IMR-90 (cell line): ENCODE results near the gene TXK. TPM values are rescaled to one million over a fixed set of nuclear protein-coding genes. Genes with fewer than 3 reads are reported as not detected.

Source experiments
- ATAC-seq: fragments of 200-7000 bp; cut with Tn5 transposase; 2 replicates; pipeline ENCODE4 v1.9.1; 2020; ENCODE audit warnings: low read depth, mild to moderate bottlenecking, moderate library complexity
- BruUV-seq: library from RNA; stranded (reverse); fragments of 400-500 nt; replicated peaks from 2 replicates; lab custom pipeline; 2021; lab: Mats Ljungman, UMichigan
- CTCF ChIA-PET: fragments of 300-600 bp; formaldehyde crosslinking; extraction: SDS; loops from one replicate; lab custom pipeline; 2021; ENCODE audit warnings: antibody characterized with exemption; lab: Yijun Ruan, JAX
- POLR2A ChIA-PET: fragments of 300-600 bp; sonication (Branson Sonifier 250); formaldehyde crosslinking; loops from one replicate; lab custom pipeline; 2022; ENCODE audit warnings: antibody characterized with exemption; ENCODE audit not compliant: unreplicated experiment; lab: Charles Lee
- DNase-seq: peaks from one replicate; pipeline ENCODE4 v3.0.0; 2013
- H2AFZ ChIP-seq: replicated peaks from 2 replicates; pipeline ENCODE3; 2013; ENCODE audit warnings: low read length, mild to moderate bottlenecking; ENCODE audit not compliant: poor library complexity
- H2AK5ac ChIP-seq: 2 replicates; pipeline ENCODE4 v1.6.1; 2013; ENCODE audit warnings: low read depth, low read length, inconsistent platforms
- H2AK9ac ChIP-seq: replicated peaks from 2 replicates; pipeline ENCODE3; 2013; ENCODE audit warnings: mild to moderate bottlenecking, low read depth, low read length, moderate library complexity; ENCODE audit not compliant: poor library complexity
- H2BK120ac ChIP-seq: 2 replicates; pipeline ENCODE4 v1.6.1; 2013; ENCODE audit warnings: low read depth, low read length, inconsistent platforms
- H2BK15ac ChIP-seq: 3 replicates; pipeline ENCODE4 v1.6.1; 2013; ENCODE audit warnings: low read depth, low read length, inconsistent platforms
- H2BK20ac ChIP-seq: 2 replicates; pipeline ENCODE4 v1.6.1; 2013; ENCODE audit warnings: low read depth, mild to moderate bottlenecking, inconsistent platforms, low read length, moderate library complexity
- H2BK5ac ChIP-seq: 2 replicates; pipeline ENCODE4 v1.6.1; 2013; ENCODE audit warnings: mild to moderate bottlenecking, low read depth, low read length, inconsistent platforms; ENCODE audit not compliant: poor library complexity, severe bottlenecking
- H3K14ac ChIP-seq: replicated peaks from 2 replicates; pipeline ENCODE4 v1.6.1; 2013; ENCODE audit warnings: low read depth, low read length, inconsistent platforms
- H3K18ac ChIP-seq: 2 replicates; pipeline ENCODE4 v1.6.1; 2013; ENCODE audit warnings: low read depth, low read length, control low read depth
- H3K23ac ChIP-seq: 2 replicates; pipeline ENCODE4 v1.6.1; 2013; ENCODE audit warnings: low read depth, low read length, inconsistent platforms
- H3K27ac ChIP-seq: 2 replicates; pipeline ENCODE4 v1.5.1; 2013; ENCODE audit warnings: mild to moderate bottlenecking, control low read depth, low read length; ENCODE audit not compliant: insufficient read depth
- H3K27me3 ChIP-seq: 2 replicates; pipeline ENCODE4 v1.6.1; 2013; ENCODE audit warnings: low read length; ENCODE audit not compliant: control insufficient read depth, insufficient read depth
- H3K36me3 ChIP-seq: 2 replicates; pipeline ENCODE4 v1.6.1; 2013; ENCODE audit warnings: low read length, mixed read lengths; ENCODE audit not compliant: control insufficient read depth, insufficient read depth
- H3K4ac ChIP-seq: 2 replicates; pipeline ENCODE4 v1.6.1; 2013; ENCODE audit warnings: low read depth, low read length, inconsistent platforms
- H3K4me1 ChIP-seq: 2 replicates; pipeline ENCODE4 v1.6.1; 2013; ENCODE audit warnings: low read length, mixed read lengths; ENCODE audit not compliant: control insufficient read depth, insufficient read depth
- H3K4me2 ChIP-seq: 2 replicates; pipeline ENCODE4 v1.6.1; 2013; ENCODE audit warnings: low read depth, mild to moderate bottlenecking, control low read depth, low read length, moderate library complexity
- H3K4me3 ChIP-seq: 2 replicates; pipeline ENCODE4 v1.5.1; 2013; ENCODE audit warnings: low read depth, mild to moderate bottlenecking, control low read depth, low read length, moderate library complexity; ENCODE audit not compliant: insufficient read depth
- H3K56ac ChIP-seq: 2 replicates; pipeline ENCODE4 v1.6.1; 2013; ENCODE audit warnings: low read length, inconsistent platforms; ENCODE audit not compliant: insufficient read depth; ENCODE audit errors: extremely low read depth
- H3K79me1 ChIP-seq, 2 experiments: 2 replicates each; pipeline ENCODE4 v1.6.1; 2013; ENCODE audit warnings: low read length in 2 of 2, inconsistent platforms in 1 of 2, low read depth in 1 of 2
- H3K9ac ChIP-seq: 2 replicates; pipeline ENCODE4 v1.6.1; 2013; ENCODE audit warnings: low read depth, low read length, control low read depth
- H3K9me1 ChIP-seq: 2 replicates; pipeline ENCODE4 v1.6.1; 2013; ENCODE audit warnings: low read length, inconsistent platforms; ENCODE audit not compliant: insufficient read depth
- H3K9me3 ChIP-seq: 2 replicates; pipeline ENCODE4 v1.6.1; 2013; ENCODE audit warnings: low read length; ENCODE audit not compliant: control insufficient read depth, insufficient read depth
- H4K20me1 ChIP-seq: 2 replicates; pipeline ENCODE4 v1.6.1; 2013; ENCODE audit warnings: low read length, inconsistent platforms; ENCODE audit not compliant: insufficient read depth
- H4K5ac ChIP-seq: 2 replicates; pipeline ENCODE4 v1.6.1; 2013; ENCODE audit warnings: mild to moderate bottlenecking, low read depth, low read length, control low read depth
- H4K8ac ChIP-seq, 2 experiments: 2 replicates each; pipeline ENCODE4 v1.6.1; 2013; ENCODE audit warnings: low read depth in 2 of 2, low read length in 2 of 2, control low read depth in 1 of 2, inconsistent platforms in 1 of 2
- H4K91ac ChIP-seq: 2 replicates; pipeline ENCODE4 v1.6.1; 2013; ENCODE audit warnings: low read depth, low read length, inconsistent platforms; ENCODE audit not compliant: insufficient read depth
- ELK1 ChIP-seq: fragments of 150-350 bp; IDR thresholded peaks from 2 replicates; pipeline ENCODE4 v1.6.1; 2016; ENCODE audit warnings: low read depth, mild to moderate bottlenecking, low read length, moderate library complexity, borderline replicate concordance
- MAFK ChIP-seq: IDR thresholded peaks from 2 replicates; pipeline ENCODE4 v1.6.1; 2012; ENCODE audit warnings: low read depth, low read length, improper control_type of control experiment
- MAZ ChIP-seq: IDR thresholded peaks from 2 replicates; pipeline ENCODE4 v1.6.1; 2012; ENCODE audit warnings: low read depth, mild to moderate bottlenecking, low read length, improper control_type of control experiment, moderate library complexity, borderline replicate concordance
- NFE2L2 ChIP-seq: fragments of 150-350 bp; IDR thresholded peaks from 2 replicates; pipeline ENCODE4 v1.6.1; 2016; ENCODE audit warnings: low read depth, mild to moderate bottlenecking, low read length
- POLR2A ChIP-seq: IDR thresholded peaks from 2 replicates; pipeline ENCODE4 v1.6.1; 2012; ENCODE audit warnings: mild to moderate bottlenecking, low read depth, low read length
- RAD21 ChIP-seq: IDR thresholded peaks from 2 replicates; pipeline ENCODE4 v1.6.1; 2012; ENCODE audit warnings: low read length, improper control_type of control experiment
- RFX5 ChIP-seq: IDR thresholded peaks from 2 replicates; pipeline ENCODE4 v1.8.0; 2012; ENCODE audit warnings: low read depth, mild to moderate bottlenecking, low read length, moderate library complexity
- SMC3 ChIP-seq: fragments of 150-350 bp; IDR thresholded peaks from 2 replicates; pipeline ENCODE4 v1.6.1; 2016; ENCODE audit warnings: low read depth, mild to moderate bottlenecking, antibody characterized with exemption, low read length, moderate library complexity
- WGBS, 2 experiments: methylation state at CpG; one replicate each; pipeline versions ENCODE4 v1.1.5 to v1.1.7; 2013; ENCODE audit warnings: missing lambda C conversion rate in 2 of 2; ENCODE audit not compliant: insufficient read length in 1 of 2; ENCODE audit errors: extremely low coverage in 2 of 2; 5-methylcytosine and 5-hydroxymethylcytosine counted together
- dilution Hi-C: fragments of 300-500 bp; cut with HindIII; formaldehyde crosslinking; loops from one replicate; pipeline ENCODE4 v1.14.3; 2018; ENCODE audit warnings: low sequenced_read_pairs; ENCODE audit not compliant: unreplicated experiment
- in situ Hi-C: fragments of 300-500 bp; cut with MboI; formaldehyde crosslinking; loops from 3 replicates; pipeline ENCODE4 v1.14.3; 2019; ENCODE audit warnings: low sequenced_read_pairs, inconsistent platforms, mixed read lengths
- intact Hi-C: fragments of 100-400 bp; cut with micrococcal nuclease; formaldehyde crosslinking; loops from 2 replicates; pipeline ENCODE4 v1.10.0; 2022
- polyA plus RNA-seq, 3 experiments: library from polyadenylated mRNA; depleted of rRNA; stranded (reverse); fragments of >200 nt; gene quantifications; 2 replicates each; pipeline ENCODE4 v1.2.3, GENCODE V29; 2012; ENCODE audit warnings: low replicate concordance in 1 of 3
- total RNA-seq: library from RNA; depleted of rRNA; stranded (reverse); fragments of >200 nt; gene quantifications from 2 replicates; pipeline ENCODE4 v1.2.3, GENCODE V29; 2012

The TXK gene
- total and polyA plus RNA-seq, 2 of the 4 experiments (the other 2 are of a cell fraction) = not detected

DNA sequence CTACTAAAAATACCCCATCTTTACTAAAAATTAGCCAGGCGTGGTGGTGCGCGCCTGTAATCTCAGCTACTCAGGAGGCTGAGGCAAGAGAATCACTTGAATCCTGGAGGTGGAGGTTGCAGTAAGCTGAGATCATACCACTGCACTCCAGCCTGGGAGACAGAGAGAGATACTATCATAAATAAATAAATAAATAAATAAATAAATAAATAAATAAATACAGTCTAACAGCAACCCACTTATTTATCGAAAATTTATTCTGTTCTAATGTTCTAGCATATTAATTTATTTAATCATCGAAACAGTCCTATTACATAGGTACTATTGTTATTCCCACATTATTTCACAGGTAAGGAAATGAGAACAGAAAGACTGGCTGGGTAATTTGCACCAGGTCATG lies 18.2 kb upstream of the TXK start:
- H4K5ac ChIP-seq = no peak overlapping the region
- H3K9me3 ChIP-seq = peaks cover 8% of the 10 kb centered on the region
- no peaks in the 10 kb centered on the region for H3K27me3 ChIP-seq
- WGBS, 2 experiments = no CpG with 5 or more reads among the region's 5 CpGs
- CTCF ChIA-PET = no interaction called here
- H3K4me3 ChIP-seq = no peak overlapping the region
- TF ChIP-seq MAFK (no peak), POLR2A (no peak), MAZ (no peak), ELK1 (no peak), SMC3 (no peak), RFX5 (no peak), RAD21 (no peak), NFE2L2 (no peak)
- H2AK9ac ChIP-seq = no peak overlapping the region
- no peaks in the 10 kb centered on the region for H3K79me1 ChIP-seq
- no peak overlapping the region for H3K18ac ChIP-seq
- no peak for ATAC-seq
- H3K27ac ChIP-seq = no peak overlapping the region
- H2AFZ ChIP-seq = no peak overlapping the region
- H3K4ac ChIP-seq = no peak overlapping the region
- H2BK120ac ChIP-seq = no peak overlapping the region
- no TSS peak for BruUV-seq
- H2BK5ac ChIP-seq = no peak overlapping the region
- no peak overlapping the region for H4K8ac ChIP-seq
- POLR2A ChIA-PET = no interaction called here
- DNase-seq = no peak
- H3K23ac ChIP-seq = no peak overlapping the region
- H3K4me1 ChIP-seq = no peaks in the 10 kb centered on the region; the same call in 1 of the 2 replicates
- no peak overlapping the region for H3K9ac ChIP-seq
- intact Hi-C loops (no loop called here), dilution Hi-C loops (no loop called here), in situ Hi-C loops (no loop called here)
- no peak overlapping the region for H3K14ac ChIP-seq
- no peak overlapping the region for H4K91ac ChIP-seq
- no peak overlapping the region for H3K4me2 ChIP-seq
- no peak overlapping the region for H2BK20ac ChIP-seq
- no peaks in the 10 kb centered on the region for H4K20me1 ChIP-seq
- H3K56ac ChIP-seq = no peak overlapping the region
- no peak overlapping the region for H2AK5ac ChIP-seq
- H3K36me3 ChIP-seq = no peaks in the 10 kb centered on the region
- H3K9me1 ChIP-seq = 0 out of 2 replicates have a peak, but pooled peaks cover 3% of the 10 kb centered on the region
- no peak overlapping the region for H2BK15ac ChIP-seq
